NCI-H128 (cell line): ENCODE measurements around the gene MAPK14.

ENCODE experiments used
- DNase-seq: peaks from one replicate; lab custom pipeline; 2025; ENCODE audit not compliant: unreplicated experiment; lab: John Stamatoyannopoulos, UW

Gene MAPK14

GRCh38 chr6:36035225-36035624, 7.6 kb downstream of the MAPK14 start:
- DNase-seq: no peak

- no peak for DNase-seq
Observed at GRCh38 chr6:36038120-36038876, 10.7 kb downstream of the MAPK14 start.

- DNase-seq: no peak
Observed at GRCh38 chr6:36039112-36039511, 11.5 kb downstream of the MAPK14 start.

- DNase-seq: no peak
Observed at GRCh38 chr6:36040958-36041357, 13.3 kb downstream of the MAPK14 start.

GRCh38 chr6:36042618-36043260, 15.1 kb downstream of the MAPK14 start:
- no peak for DNase-seq

GRCh38 chr6:36049582-36049981, 22.0 kb downstream of the MAPK14 start:
- DNase-seq: no peak

GRCh38 chr6:36050305-36050704, 22.7 kb downstream of the MAPK14 start:
- DNase-seq: no peak

- DNase-seq: no peak
Observed at GRCh38 chr6:36050947-36051710, 23.5 kb downstream of the MAPK14 start.

- no peak for DNase-seq
Observed at GRCh38 chr6:36052097-36052496, 24.5 kb downstream of the MAPK14 start.

GRCh38 chr6:36053878-36054277, 26.3 kb downstream of the MAPK14 start:
- no peak for DNase-seq

GRCh38 chr6:36054415-36054814, 26.8 kb downstream of the MAPK14 start:
- DNase-seq: no peak

GRCh38 chr6:36054956-36055355, 27.3 kb downstream of the MAPK14 start:
- DNase-seq: no peak

GRCh38 chr6:36056178-36056577, 28.6 kb downstream of the MAPK14 start:
- DNase-seq: no peak

- no peak for DNase-seq
Observed at GRCh38 chr6:36061236-36061635, 33.6 kb downstream of the MAPK14 start.

GRCh38 chr6:36062247-36062646, 34.6 kb downstream of the MAPK14 start:
- no peak for DNase-seq

- DNase-seq: no peak
Observed at GRCh38 chr6:36063318-36064060, 35.9 kb downstream of the MAPK14 start.

- DNase-seq: no peak
Observed at GRCh38 chr6:36064770-36065396, 37.3 kb downstream of the MAPK14 start.

GRCh38 chr6:36065916-36066315, 38.3 kb downstream of the MAPK14 start:
- no peak for DNase-seq

- DNase-seq: no peak
Observed at GRCh38 chr6:36066817-36067216, 39.2 kb downstream of the MAPK14 start.

- DNase-seq: no peak
Observed at GRCh38 chr6:36067374-36068011, 39.9 kb downstream of the MAPK14 start.
